Smooth muscle cell (in vitro differentiated cells): Measurements from ENCODE around the gene HSPG2. TPM values are rescaled to one million over a fixed set of nuclear protein-coding genes. Genes with fewer than 3 reads are reported as not detected.

Experiments
- DNase-seq: peaks from one replicate; lab custom pipeline; 2025; ENCODE audit not compliant: unreplicated experiment; lab: John Stamatoyannopoulos, UW
- H2AFZ ChIP-seq: fragments of 200-600 bp; sonication (generic); 2 replicates; pipeline ENCODE4 v1.6.0; 2016; ENCODE audit warnings: antibody characterized with exemption, low read depth, mild to moderate bottlenecking
- H3F3A ChIP-seq: fragments of 200-600 bp; sonication (generic); 2 replicates; pipeline ENCODE4 v1.6.0; 2017; ENCODE audit warnings: antibody characterized with exemption, low read depth
- H3K27ac ChIP-seq: fragments of 200-600 bp; sonication (generic); 2 replicates; pipeline ENCODE4 v1.5.1; 2016; ENCODE audit warnings: low read depth, mild to moderate bottlenecking
- H3K27me3 ChIP-seq: fragments of 200-600 bp; sonication (generic); 2 replicates; pipeline ENCODE4 v1.6.1; 2016; ENCODE audit warnings: low read depth, mild to moderate bottlenecking
- H3K36me3 ChIP-seq: fragments of 200-600 bp; sonication (generic); 2 replicates; pipeline ENCODE4 v1.5.1; 2016; ENCODE audit warnings: low read depth
- H3K4me1 ChIP-seq: fragments of 200-600 bp; sonication (generic); 2 replicates; pipeline ENCODE4 v1.5.1; 2016; ENCODE audit warnings: low read depth
- H3K4me2 ChIP-seq: fragments of 200-600 bp; sonication (generic); 2 replicates; pipeline ENCODE4 v1.6.0; 2016; ENCODE audit warnings: mild to moderate bottlenecking
- H3K4me3 ChIP-seq: fragments of 200-600 bp; sonication (generic); 2 replicates; pipeline ENCODE4 v1.5.1; 2016; ENCODE audit warnings: mild to moderate bottlenecking
- H3K79me2 ChIP-seq: fragments of 200-600 bp; sonication (generic); 2 replicates; pipeline ENCODE4 v1.6.0; 2016; ENCODE audit warnings: low read depth, mild to moderate bottlenecking
- H3K9ac ChIP-seq: fragments of 200-600 bp; sonication (generic); 2 replicates; pipeline ENCODE4 v1.6.0; 2016; ENCODE audit warnings: low read depth
- H3K9me3 ChIP-seq: fragments of 200-600 bp; sonication (generic); replicated peaks from 2 replicates; pipeline ENCODE4 v1.5.1; 2016; ENCODE audit warnings: low read depth
- H4K20me1 ChIP-seq: fragments of 200-600 bp; sonication (generic); 2 replicates; pipeline ENCODE4 v1.6.0; 2016; ENCODE audit warnings: low read depth
- WGBS: methylation state at CpG from one replicate; pipeline ENCODE4 v1.1.7; 2016; ENCODE audit warnings: low lambda C conversion rate; 5-methylcytosine and 5-hydroxymethylcytosine counted together
- polyA plus RNA-seq: library from polyadenylated mRNA; unstranded; fragments of >200 nt; fragmentation: Nextera tagmentation; extraction: Ambion mirVana; gene quantifications from 2 replicates; pipeline ENCODE4 v1.2.1, GENCODE V29; 2016
- total RNA-seq: library from RNA; depleted of rRNA; stranded (reverse); fragments of >200 nt; gene quantifications from 2 replicates; pipeline ENCODE4 v1.2.3, GENCODE V29; 2014
- TF ChIP-seq, protein P1 (sequence below): fragments of 200-600 bp; sonication (generic); IDR thresholded peaks from 2 replicates; pipeline ENCODE4 v1.5.1; 2017; ENCODE audit warnings: borderline replicate concordance, mild to moderate bottlenecking, antibody characterized with exemption; ENCODE audit not compliant: insufficient read depth, poor library complexity, severe bottlenecking

HSPG2 gene
- total and polyA plus RNA-seq, 2 experiments from 2014 or later = 40.7 to 46.7 TPM

GRCh38 chr1:21884456-21885235 is 52.5 kb downstream of the HSPG2 start:
- H4K20me1 ChIP-seq = peaks cover 18% of the 10 kb centered on the region
- no peaks in the 10 kb centered on the region for H3K27me3 ChIP-seq
- H3K9me3 ChIP-seq = no peaks in the 10 kb centered on the region
- TF ChIP-seq, protein P1, sequence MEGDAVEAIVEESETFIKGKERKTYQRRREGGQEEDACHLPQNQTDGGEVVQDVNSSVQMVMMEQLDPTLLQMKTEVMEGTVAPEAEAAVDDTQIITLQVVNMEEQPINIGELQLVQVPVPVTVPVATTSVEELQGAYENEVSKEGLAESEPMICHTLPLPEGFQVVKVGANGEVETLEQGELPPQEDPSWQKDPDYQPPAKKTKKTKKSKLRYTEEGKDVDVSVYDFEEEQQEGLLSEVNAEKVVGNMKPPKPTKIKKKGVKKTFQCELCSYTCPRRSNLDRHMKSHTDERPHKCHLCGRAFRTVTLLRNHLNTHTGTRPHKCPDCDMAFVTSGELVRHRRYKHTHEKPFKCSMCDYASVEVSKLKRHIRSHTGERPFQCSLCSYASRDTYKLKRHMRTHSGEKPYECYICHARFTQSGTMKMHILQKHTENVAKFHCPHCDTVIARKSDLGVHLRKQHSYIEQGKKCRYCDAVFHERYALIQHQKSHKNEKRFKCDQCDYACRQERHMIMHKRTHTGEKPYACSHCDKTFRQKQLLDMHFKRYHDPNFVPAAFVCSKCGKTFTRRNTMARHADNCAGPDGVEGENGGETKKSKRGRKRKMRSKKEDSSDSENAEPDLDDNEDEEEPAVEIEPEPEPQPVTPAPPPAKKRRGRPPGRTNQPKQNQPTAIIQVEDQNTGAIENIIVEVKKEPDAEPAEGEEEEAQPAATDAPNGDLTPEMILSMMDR = no peak
- H3F3A ChIP-seq = no peaks in the 10 kb centered on the region
- H3K4me1 ChIP-seq = no peaks in the 10 kb centered on the region
- no peak overlapping the region for H3K4me3 ChIP-seq
- H2AFZ ChIP-seq = no peak overlapping the region
- no peak overlapping the region for H3K4me2 ChIP-seq
- no peak overlapping the region for H3K9ac ChIP-seq
- H3K79me2 ChIP-seq = no peaks in the 10 kb centered on the region
- H3K27ac ChIP-seq = no peak overlapping the region
- no peaks in the 10 kb centered on the region for H3K36me3 ChIP-seq
- 94% methylated on average over 33 of the region's 36 CpGs for WGBS
- no peak for DNase-seq

- Histone ChIP-seq H2AFZ (no peak overlapping the region), H4K20me1 (peaks cover 18% of the 10 kb centered on the region), H3F3A (no peaks in the 10 kb centered on the region), H3K4me1 (no peaks in the 10 kb centered on the region), H3K36me3 (no peaks in the 10 kb centered on the region), H3K9me3 (no peaks in the 10 kb centered on the region), H3K4me3 (no peak overlapping the region), H3K9ac (no peak overlapping the region), H3K27me3 (no peaks in the 10 kb centered on the region), H3K27ac (no peak overlapping the region), H3K4me2 (no peak overlapping the region), H3K79me2 (no peaks in the 10 kb centered on the region)
- TF ChIP-seq, protein P1 = no peak
- DNase-seq = no peak
- WGBS = 96% methylated on average over 11 of the region's 11 CpGs
Observed at GRCh38 chr1:21882721-21883415, 54.2 kb downstream of the HSPG2 start.

GRCh38 chr1:21881250-21881649 is 55.9 kb downstream of the HSPG2 start:
- Histone ChIP-seq H2AFZ (no peak overlapping the region), H3K27me3 (no peaks in the 10 kb centered on the region), H3K79me2 (no peaks in the 10 kb centered on the region), H3K4me3 (no peak overlapping the region), H3F3A (no peaks in the 10 kb centered on the region), H3K27ac (no peak overlapping the region), H3K4me2 (no peak overlapping the region), H3K4me1 (no peaks in the 10 kb centered on the region), H3K9me3 (no peaks in the 10 kb centered on the region), H4K20me1 (peaks cover 15% of the 10 kb centered on the region), H3K9ac (no peak overlapping the region), H3K36me3 (no peaks in the 10 kb centered on the region)
- 98% methylated on average over 12 of the region's 12 CpGs for WGBS
- DNase-seq = no peak
- TF ChIP-seq, protein P1 = no peak
